GM19240 (cell line): Measurements from ENCODE around the gene CYTH1.

ENCODE experiments used
- DNase-seq: peaks from one replicate; pipeline ENCODE4 v3.0.0; 2011; ENCODE audit warnings: low spot score; ENCODE audit not compliant: insufficient read length

The CYTH1 gene

GRCh38 chr17:78805301-78805700, 23.2 kb upstream of the CYTH1 start:
- no peak for DNase-seq

- no peak for DNase-seq
Measured at GRCh38 chr17:78804777-78805176, 22.7 kb upstream of the CYTH1 start.

DNA sequence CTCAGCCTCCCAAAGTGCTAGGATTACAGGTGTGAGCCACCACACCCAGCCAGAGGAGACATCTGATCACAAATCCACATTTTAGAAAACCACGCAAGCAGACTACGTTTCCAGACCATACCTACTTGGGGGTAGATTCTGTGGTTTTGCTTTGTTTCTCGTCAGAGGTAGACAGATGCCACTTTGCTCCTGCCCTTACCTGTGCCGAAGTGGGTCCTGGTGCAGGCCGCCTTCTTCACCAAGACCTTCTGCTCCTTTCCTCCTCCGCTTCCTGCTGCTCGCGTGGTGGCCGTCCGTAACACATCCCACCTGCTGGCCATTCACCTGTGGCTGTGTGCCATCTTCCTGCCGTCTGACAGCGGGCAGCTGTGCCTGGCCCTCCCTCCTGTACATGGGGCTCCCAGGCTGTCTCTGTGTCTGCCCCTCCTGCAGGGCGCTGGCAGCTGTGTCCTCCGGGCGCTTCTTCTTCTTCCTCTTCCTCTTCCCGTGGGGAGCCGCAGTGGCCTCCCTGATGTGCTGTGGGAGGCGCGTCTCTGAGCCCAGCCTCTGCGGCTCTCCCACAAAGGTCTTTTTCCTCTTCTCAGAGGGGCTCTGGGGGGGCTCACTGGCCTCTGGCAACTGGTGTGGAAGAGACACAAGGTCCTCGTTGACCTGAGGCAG, 21.2 kb upstream of the CYTH1 start:
- no peak for DNase-seq

GRCh38 chr17:78802459-78802858, 20.4 kb upstream of the CYTH1 start:
- DNase-seq: no peak

DNA sequence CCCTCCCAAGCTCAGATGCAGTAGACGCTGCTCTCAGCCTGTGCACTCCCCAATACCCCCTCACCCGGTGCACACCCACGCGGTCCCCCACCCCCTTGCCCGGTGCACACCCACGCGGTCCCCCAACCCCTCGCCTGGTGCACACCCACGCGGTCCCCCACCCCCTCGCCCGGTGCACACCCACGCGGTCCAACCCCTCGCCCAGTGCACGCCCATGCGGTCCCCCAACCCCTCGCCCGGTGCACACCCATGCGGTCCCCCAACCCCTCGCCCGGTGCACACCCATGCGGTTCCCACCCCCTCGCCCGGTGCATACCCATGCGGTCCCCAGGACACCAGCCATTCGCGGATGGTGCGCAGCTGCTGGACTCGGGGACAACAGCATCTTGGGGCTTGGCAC, 19.9 kb upstream of the CYTH1 start:
- no peak for DNase-seq

- no peak for DNase-seq
Measured at GRCh38 chr17:78800132-78800931, 18.3 kb upstream of the CYTH1 start.

DNA sequence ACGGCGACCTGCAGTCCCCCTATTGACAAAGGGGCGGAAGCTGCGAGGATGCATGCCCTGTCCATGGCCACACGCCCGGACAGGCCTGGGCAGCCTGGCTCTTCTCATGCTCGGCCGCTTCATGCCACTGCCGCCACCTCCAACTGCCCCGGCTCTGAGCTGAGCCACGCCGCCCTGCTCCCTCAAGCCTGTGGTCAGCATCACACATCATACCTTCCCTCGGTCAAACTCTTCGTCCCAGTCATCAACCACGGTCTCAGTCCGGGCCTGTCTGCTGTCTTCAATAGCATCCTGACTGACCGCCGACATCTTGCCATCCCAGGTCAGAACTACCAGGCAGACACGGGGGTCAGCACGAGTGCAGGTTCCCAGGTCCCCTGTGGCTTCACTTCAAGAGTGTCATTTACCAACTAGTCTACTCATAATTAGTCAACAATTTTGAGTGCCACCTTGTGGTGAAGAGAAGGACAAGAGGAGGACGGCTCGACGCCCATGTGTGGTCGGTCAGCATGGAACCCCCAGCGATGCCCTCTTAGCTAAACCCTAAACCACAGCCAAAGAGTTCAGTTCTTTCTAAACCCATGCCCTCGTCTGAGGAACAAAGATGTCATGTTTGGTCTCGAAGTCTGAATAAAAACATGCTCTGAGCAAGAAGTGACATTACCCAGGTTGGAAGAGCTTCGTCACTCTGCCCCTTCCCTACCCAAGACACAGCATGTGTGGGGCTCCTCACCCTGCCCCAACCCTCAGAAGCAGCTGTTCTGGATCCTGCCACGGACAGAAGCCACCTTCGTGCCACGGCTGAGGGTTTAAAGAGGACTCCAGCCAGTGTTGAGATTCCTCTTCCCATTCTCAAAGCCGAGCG, 16.9 kb upstream of the CYTH1 start:
- no peak for DNase-seq

DNA sequence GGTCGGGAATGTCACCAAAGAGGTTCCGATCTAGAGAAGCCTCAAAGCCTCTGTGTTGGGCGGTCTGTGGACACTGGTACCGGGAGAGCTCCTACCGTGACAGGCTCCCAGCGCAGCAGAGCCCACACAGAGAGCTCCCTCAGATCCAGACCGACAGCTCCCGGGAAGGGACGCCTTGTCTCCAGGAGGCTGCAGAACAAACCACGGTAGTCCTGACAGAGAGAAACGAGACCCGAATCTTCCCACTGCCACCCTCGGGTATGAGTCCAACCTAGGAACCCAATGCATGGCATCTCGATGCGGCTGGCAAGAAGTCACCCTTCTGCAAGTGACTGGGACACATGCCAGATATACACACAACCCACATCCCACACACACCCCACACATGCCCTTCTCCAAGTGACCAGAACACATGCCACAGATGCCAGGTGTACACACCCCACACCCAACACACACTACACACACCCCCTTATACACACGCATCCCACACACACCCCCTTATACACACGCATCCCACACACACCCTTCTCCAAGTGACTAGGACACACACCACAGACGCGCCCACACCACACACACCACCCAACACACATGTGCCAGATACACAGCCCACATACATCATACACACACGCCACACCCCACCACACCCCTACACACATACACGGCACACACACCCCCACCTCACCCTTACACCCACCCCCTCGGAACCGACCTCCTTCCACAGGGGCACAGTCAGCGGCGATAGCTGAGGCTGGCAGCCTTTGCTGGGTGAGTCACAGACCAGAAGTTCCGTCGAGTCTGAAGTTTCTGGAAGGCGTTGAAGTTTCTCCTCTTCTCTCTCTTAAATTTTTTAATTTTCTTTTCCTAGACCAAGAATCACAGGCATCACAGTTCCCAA, 15.9 kb upstream of the CYTH1 start:
- DNase-seq: no peak

DNA sequence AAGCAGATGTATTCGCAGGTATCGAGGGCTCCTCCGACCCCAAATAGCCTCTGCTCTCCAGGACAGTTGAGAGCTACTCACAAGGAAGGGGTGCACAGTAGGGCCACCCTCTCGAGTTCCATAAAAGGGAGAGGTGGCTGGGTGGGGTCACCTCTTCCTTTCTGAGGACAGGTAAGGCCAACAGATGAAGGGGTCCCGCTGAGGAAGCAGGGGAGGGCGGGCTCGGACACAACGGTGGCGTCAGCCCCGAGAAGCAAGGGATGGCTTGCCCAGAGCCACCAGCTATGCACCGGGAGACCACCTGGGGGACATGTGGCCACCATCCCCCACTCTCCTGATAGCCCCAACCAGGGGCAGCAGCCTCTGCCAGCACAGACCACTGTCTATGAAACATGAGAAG, 15.1 kb upstream of the CYTH1 start:
- DNase-seq: no peak

GRCh38 chr17:78796517-78796900, 14.4 kb upstream of the CYTH1 start:
- no peak for DNase-seq

GRCh38 chr17:78795861-78796516, 13.9 kb upstream of the CYTH1 start:
- DNase-seq: no peak

- DNase-seq: no peak
Measured at GRCh38 chr17:78794864-78795640, 13.0 kb upstream of the CYTH1 start.

- no peak for DNase-seq
Measured at GRCh38 chr17:78794399-78794798, 12.3 kb upstream of the CYTH1 start.

DNA sequence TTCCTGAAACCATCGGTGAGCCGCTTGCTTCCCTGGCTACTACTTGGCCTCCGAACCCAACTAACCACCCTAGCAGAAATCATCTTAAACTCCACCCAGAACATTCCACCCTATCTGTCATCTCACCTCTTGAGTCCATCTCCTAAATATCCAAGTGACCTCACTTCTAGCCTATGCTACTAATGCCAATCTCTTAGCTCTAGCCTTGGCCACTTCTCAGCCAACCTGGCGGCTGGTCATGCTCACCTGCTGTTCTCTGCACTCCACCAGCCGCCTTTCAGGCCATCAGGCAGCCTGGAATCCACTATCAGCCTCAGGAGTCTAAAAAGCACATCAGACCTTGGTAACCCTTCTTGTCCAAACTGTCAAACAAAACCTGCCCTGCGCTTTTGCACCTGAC, 11.9 kb upstream of the CYTH1 start:
- no peak for DNase-seq

DNA sequence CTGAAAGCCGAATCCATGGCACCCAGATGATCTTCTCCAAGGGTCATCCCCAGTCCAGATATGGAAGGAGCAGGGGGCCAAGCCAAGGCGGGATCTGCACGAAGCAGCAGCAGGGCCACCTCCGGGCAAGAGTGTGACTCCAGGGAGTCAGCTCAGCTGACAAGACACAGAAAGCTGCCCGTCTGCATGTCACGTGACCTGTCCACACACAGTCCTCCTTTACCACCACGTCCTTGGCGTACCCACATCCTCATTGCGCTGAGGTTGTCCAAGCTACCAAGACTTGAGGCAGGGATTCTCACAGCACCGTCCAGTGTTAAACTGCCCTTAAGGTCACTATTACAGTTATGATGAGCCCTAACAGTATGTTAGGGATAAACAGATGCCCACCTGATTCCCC, 11.3 kb upstream of the CYTH1 start:
- DNase-seq: no peak

DNA sequence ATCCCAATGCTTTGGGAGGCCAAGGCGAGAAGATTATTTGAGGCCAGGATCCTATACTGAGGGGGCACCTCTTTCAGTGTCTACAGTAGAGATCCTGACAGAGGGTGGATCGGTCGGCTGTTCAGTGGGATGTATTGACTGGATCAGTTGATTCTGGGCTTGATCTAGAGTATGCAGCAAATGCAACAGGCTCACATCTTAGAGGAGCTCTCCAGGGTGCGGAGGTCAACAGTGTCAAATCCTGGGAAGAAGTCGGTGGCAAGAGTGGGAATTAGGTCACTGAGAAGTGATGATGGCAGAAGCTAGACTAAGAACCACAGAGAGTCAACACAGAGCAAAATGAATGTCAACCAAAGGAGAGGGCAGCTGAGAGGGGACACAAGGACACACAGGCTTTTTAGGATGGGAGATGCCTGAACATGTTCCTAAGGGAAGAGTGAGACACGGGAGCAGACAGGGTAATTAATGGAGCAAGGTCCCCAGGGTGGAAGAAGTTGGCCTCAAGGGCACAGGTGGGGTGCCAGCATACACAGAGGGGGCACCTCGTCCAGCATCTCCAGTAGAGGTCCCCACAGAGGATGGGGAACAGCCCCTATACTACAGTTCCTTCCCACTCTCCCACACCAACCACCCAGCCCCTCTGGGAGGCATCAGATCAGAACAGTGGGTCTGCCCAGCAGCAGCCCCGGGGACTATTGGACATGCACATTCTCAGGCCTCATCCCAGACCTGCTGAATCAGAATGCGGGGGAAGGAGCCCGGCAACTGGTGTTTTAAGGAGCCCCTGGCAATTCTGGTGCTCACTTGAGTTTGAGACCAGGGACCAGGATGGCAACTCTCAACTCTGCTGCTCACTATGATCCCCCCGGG, 10.0 kb upstream of the CYTH1 start:
- no peak for DNase-seq

DNA sequence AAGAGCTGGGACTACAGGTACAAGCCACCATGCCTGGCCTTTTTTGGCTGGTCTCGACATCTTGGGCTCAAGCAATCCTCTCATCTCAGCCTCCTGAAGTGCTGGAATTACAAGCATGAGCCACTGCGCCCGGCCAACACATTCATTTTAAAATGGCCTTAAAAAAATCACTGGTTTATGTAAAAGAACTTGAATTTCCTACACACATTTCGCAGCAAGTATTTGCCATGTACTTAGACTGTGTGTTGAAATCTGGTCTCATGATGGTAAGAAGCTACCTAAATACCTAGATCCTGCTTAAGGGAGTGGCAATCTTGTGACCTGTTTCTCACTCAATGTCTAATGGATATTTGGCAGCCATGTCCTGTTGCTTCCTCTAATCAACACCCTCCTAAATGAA, 8.5 kb upstream of the CYTH1 start:
- DNase-seq: no peak

DNA sequence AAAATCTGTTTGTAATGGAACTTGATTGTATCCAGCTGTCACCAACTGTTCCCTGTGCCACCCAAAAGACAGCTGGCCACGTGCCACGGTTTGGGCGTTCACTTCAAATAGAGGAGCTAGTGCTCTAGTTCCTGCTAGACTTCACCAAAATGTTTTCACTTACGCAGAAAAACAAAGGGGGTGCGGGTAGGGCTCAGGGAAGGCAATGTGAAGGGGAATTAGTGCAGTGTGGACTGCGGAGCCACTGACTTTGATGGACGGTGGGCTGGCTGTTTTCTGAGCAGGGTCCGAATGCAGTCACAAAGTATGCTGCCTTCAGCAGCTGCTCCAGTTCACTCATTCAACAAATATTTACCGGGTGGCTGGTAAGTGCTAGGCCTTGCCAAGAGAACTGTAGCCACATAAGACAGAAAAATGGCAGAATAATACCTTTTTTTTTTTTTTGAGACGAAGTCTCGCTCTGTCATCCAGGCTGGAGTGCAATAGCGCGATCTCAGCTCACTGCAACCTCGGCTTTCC, 7.6 kb upstream of the CYTH1 start:
- no peak for DNase-seq
